GM12878 (cell line): ENCODE results near the gene TRAPPC2. TPM values are rescaled to one million over a fixed set of nuclear protein-coding genes. Genes with fewer than 3 reads are reported as not detected.
A peak's percentile ranks its signal among the peaks of the same experiment; 100 is the strongest.

Experiments
- ATAC-seq: fragments of 200-7000 bp; cut with Tn5 transposase; 3 replicates; pipeline ENCODE4 v1.9.1; 2020; ENCODE audit warnings: mild to moderate bottlenecking, moderate library complexity
- BruUV-seq: library from RNA; stranded (reverse); fragments of 400-500 nt; replicated peaks from 2 replicates; lab custom pipeline; 2021; lab: Mats Ljungman, UMichigan
- CTCF ChIA-PET: fragments of 300-600 bp; sonication (Branson Sonifier 250); formaldehyde crosslinking; extraction: SDS; loops from one replicate; lab custom pipeline; 2021; ENCODE audit warnings: inconsistent platforms; lab: Yijun Ruan, JAX
- POLR2A ChIA-PET: fragments of 350-600 bp; formaldehyde crosslinking; extraction: SDS; loops from one replicate; lab custom pipeline; 2021; ENCODE audit warnings: inconsistent platforms; lab: Charles Lee
- RAD21 ChIA-PET: fragments of 300-600 bp; sonication (Branson Sonifier 250); formaldehyde crosslinking; loops from one replicate; lab custom pipeline; 2023; ENCODE audit warnings: antibody characterized with exemption; ENCODE audit not compliant: unreplicated experiment; lab: Charles Lee
- SMC1A ChIA-PET: fragments of 300-600 bp; sonication (Branson Sonifier 250); formaldehyde crosslinking; loops from one replicate; lab custom pipeline; 2023; ENCODE audit not compliant: unreplicated experiment, uncharacterized antibody; lab: Charles Lee
- DNase-seq: peaks from one replicate; pipeline ENCODE4 v3.0.0-alpha.2; 2011; ENCODE audit warnings: low read depth, low spot score
- FAIRE-seq: peaks from 3 replicates; lab custom pipeline; 2011; peaks lifted over from hg19 to GRCh38; lab: Jason Lieb, UNC
- H2AFZ ChIP-seq: 2 replicates; pipeline ENCODE4 v1.6.0; 2011; ENCODE audit warnings: low read depth, low read length, control low read depth; ENCODE audit not compliant: control insufficient read depth
- H3K27ac ChIP-seq: 2 replicates; pipeline ENCODE4 v1.5.1; 2011; ENCODE audit warnings: control low read depth; ENCODE audit not compliant: control insufficient read depth, insufficient read depth
- H3K27me3 ChIP-seq, 2 experiments: replicated peaks in 1 of 2; 2 replicates each; pipeline versions ENCODE4 v1.6.0 to v1.6.1; 2011; ENCODE audit warnings: low read length in 1 of 2; ENCODE audit not compliant: control insufficient read depth in 2 of 2, insufficient read depth in 2 of 2
- H3K36me3 ChIP-seq, 2 experiments: 2 replicates each; pipeline ENCODE4 v1.5.1; 2011; ENCODE audit warnings: low read length in 1 of 2; ENCODE audit not compliant: control insufficient read depth in 2 of 2, insufficient read depth in 2 of 2
- H3K4me1 ChIP-seq: 2 replicates; pipeline ENCODE4 v1.6.1; 2011; ENCODE audit warnings: mild to moderate bottlenecking, low read length, moderate library complexity, mixed read lengths; ENCODE audit not compliant: control insufficient read depth, insufficient read depth
- H3K4me2 ChIP-seq: 2 replicates; pipeline ENCODE4 v1.6.0; 2011; ENCODE audit warnings: control low read depth; ENCODE audit not compliant: control insufficient read depth, insufficient read depth
- H3K4me3 ChIP-seq: fragments of 200-600 bp; sonication (generic); 2 replicates; pipeline ENCODE4 v1.5.1; 2016
- H3K79me2 ChIP-seq: 2 replicates; pipeline ENCODE4 v1.6.0; 2011; ENCODE audit warnings: low read length; ENCODE audit not compliant: control insufficient read depth, insufficient read depth
- H3K9ac ChIP-seq: 2 replicates; pipeline ENCODE4 v1.8.0; 2011; ENCODE audit warnings: low read length, control low read depth, mixed read lengths; ENCODE audit not compliant: control insufficient read depth, insufficient read depth
- H3K9me3 ChIP-seq: replicated peaks from 3 replicates; pipeline ENCODE4 v1.5.1; 2011; ENCODE audit warnings: mild to moderate bottlenecking, low read length; ENCODE audit not compliant: control insufficient read depth, insufficient read depth
- H4K20me1 ChIP-seq: 2 replicates; pipeline ENCODE4 v1.6.0; 2011; ENCODE audit not compliant: control insufficient read depth, insufficient read depth
- ATF7 ChIP-seq: fragments of 450-650 bp; IDR thresholded peaks from 2 replicates; pipeline ENCODE4 v1.6.1; 2016; ENCODE audit warnings: low read depth, mild to moderate bottlenecking
- CREM ChIP-seq: IDR thresholded peaks from 2 replicates; pipeline ENCODE4 v1.6.1; 2014; ENCODE audit warnings: antibody characterized with exemption, low read depth
- HCFC1 ChIP-seq: fragments of 150-350 bp; IDR thresholded peaks from 2 replicates; pipeline ENCODE4 v1.6.1; 2014; ENCODE audit warnings: low read length
- IKZF2 ChIP-seq, 2 experiments: fragments of 450-650 bp; IDR thresholded peaks; 2 replicates each; pipeline ENCODE4 v1.6.1; 2017; ENCODE audit warnings: mild to moderate bottlenecking in 2 of 2, moderate library complexity in 2 of 2
- KDM1A ChIP-seq: fragments of 200-600 bp; sonication (generic); IDR thresholded peaks from 2 replicates; pipeline ENCODE4 v1.6.1; 2016; ENCODE audit warnings: borderline replicate concordance
- MEF2B ChIP-seq: fragments of 450-650 bp; IDR thresholded peaks from 2 replicates; pipeline ENCODE4 v1.6.1; 2018; ENCODE audit warnings: mild to moderate bottlenecking, moderate library complexity; ENCODE audit not compliant: partially characterized antibody, poor library complexity, severe bottlenecking
- NR2F1 ChIP-seq: fragments of 450-650 bp; conservative IDR thresholded peaks from 2 replicates; pipeline ENCODE4 v1.6.1; 2017; ENCODE audit warnings: mild to moderate bottlenecking
- RELB ChIP-seq: fragments of 450-650 bp; IDR thresholded peaks from 2 replicates; pipeline ENCODE4 v1.6.1; 2017; ENCODE audit warnings: low read depth, mild to moderate bottlenecking, moderate library complexity
- WGBS: methylation state at CpG from one replicate; pipeline ENCODE4 v1.1.6; 2016; ENCODE audit warnings: low lambda C conversion rate; ENCODE audit not compliant: insufficient replicate concordance, insufficient coverage; ENCODE audit errors: missing lambda C conversion rate; 5-methylcytosine and 5-hydroxymethylcytosine counted together
- in situ Hi-C: fragments of 300-500 bp; cut with MboI; formaldehyde crosslinking; loops from 9 replicates; pipeline ENCODE4 v1.14.3; 2018; ENCODE audit warnings: mixed read lengths
- intact Hi-C: fragments of 100-400 bp; cut with micrococcal nuclease; formaldehyde crosslinking; loops from one replicate; pipeline ENCODE4 v1.14.2; 2022; ENCODE audit not compliant: unreplicated experiment
- polyA plus RNA-seq, 11 experiments: library from polyadenylated mRNA; depleted of rRNA in 4 of 11; unstranded in 6 of 11; stranded (reverse) in 5 of 11; fragments of >200 nt; fragmentation: Nextera tagmentation in 4 of 11; fragmentation: Illumina TruSeq in 1 of 11; extraction: Ambion mirVana in 4 of 11; extraction: Trizol in 1 of 11; gene quantifications; 1 replicate in 1 of 11; 2 replicates in 10 of 11; pipeline versions ENCODE4 v1.2.1 to v1.2.3, GENCODE V29; 2011 to 2016; ENCODE audit warnings: inconsistent platforms in 2 of 11, missing spikeins in 2 of 11, low read depth in 1 of 11
- total RNA-seq, 4 experiments: library from RNA; depleted of rRNA in 3 of 4; stranded (reverse); fragments of >200 nt in 3 of 4; fragmentation: Illumina TruSeq in 1 of 4; extraction: Trizol in 1 of 4; gene quantifications; 2 replicates each; pipeline versions ENCODE4 v1.2.1 to v1.2.3, GENCODE V29; 2013 to 2021
- TF ChIP-seq, protein P1 (sequence below): fragments of 450-650 bp; formaldehyde crosslinking; IDR thresholded peaks from 2 replicates; pipeline ENCODE4 v1.4.0; 2020; ENCODE audit warnings: mild to moderate bottlenecking, moderate library complexity

Gene TRAPPC2
- total and polyA plus RNA-seq, 10 of the 15 experiments (the other 5 are each of a cell fraction or from before 2014, with no cell fraction given) = 12.4 to 28.4 (median 21.3) TPM

DNA sequence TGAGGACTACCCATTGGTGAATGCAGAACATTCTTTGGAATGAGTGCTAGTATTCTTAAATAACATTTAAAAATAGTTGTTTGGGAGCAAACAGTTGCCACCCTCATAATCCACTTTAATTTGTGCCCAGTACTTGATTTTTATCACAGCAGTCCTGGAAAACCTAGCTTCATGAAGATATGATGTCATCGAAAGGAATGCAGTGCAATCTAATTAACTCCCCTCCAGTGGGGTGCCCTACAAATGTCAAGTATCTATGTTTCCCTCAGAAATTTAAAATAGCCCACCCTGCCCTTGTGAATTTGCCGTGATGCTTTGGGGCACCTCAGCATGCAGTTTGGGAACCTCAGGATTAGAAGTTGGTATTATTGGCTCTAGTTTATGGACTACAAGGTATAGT, 40.1 kb downstream of the TRAPPC2 start:
- Histone ChIP-seq H3K27me3 (no peaks in the 10 kb centered on the region), H3K9me3 (no peaks in the 10 kb centered on the region; the same call in 2 of the 3 replicates), H3K27ac (peak overlapping the region; percentile 69), H2AFZ (no peak overlapping the region), H3K4me2 (peak overlapping the region; percentile 78), H3K36me3 (no peaks in the 10 kb centered on the region; a peak in 1 of 4 replicates), H3K9ac (peak overlapping the region; percentile 67), H3K79me2 (peaks cover 95% of the 10 kb centered on the region), H3K4me1 (peaks cover 31% of the 10 kb centered on the region), H4K20me1 (0 out of 2 replicates have a peak, but pooled peaks cover 2% of the 10 kb centered on the region), H3K4me3 (peak overlapping the region; percentile 66; the same call in 1 of the 2 replicates)
- peak; percentile 30 for TF ChIP-seq MEF2B
- peak; percentile 75 for TF ChIP-seq ATF7
- no peak for TF ChIP-seq HCFC1
- RAD21 ChIA-PET = interaction anchor here (0.8 to 11.4 kb wide), 12 partner anchors 9 to 607 kb away, joined by 3 to 201 read pairs (median 4); partner anchors contain the start of genes GEMIN8, OFD1, TCEANC and TRAPPC2
- CTCF ChIA-PET = interaction anchor here (1.4 to 10.2 kb wide), 7 partner anchors 9 to 748 kb away, joined by 4 to 89 read pairs (median 10); partner anchors contain the start of genes OFD1 and TRAPPC2
- FAIRE-seq = no peak
- in situ Hi-C loops (no loop called here), intact Hi-C loops (loop anchor here (10.0 kb wide), 1 partner anchor 740 kb away; no protein-coding TSS in a partner anchor)
- WGBS = 27% methylated on average over 2 of the region's 2 CpGs
- DNase-seq = no peak
- no peak for ATAC-seq
- POLR2A ChIA-PET = interaction anchor here (2.0 to 10.2 kb wide), 3 partner anchors 41 to 57 kb away, joined by 9 to 130 read pairs (median 36); partner anchors contain the start of genes OFD1 and TRAPPC2
- SMC1A ChIA-PET = interaction anchor here (0.6 to 13.8 kb wide), 9 partner anchors 7 to 645 kb away, joined by 3 to 198 read pairs (median 72); partner anchors contain the start of genes OFD1, RAB9A and TRAPPC2
- BruUV-seq = no TSS peak

GRCh38 chrX:13693341-13693961, 41.0 kb downstream of the TRAPPC2 start:
- WGBS = 20% methylated on average over 7 of the region's 7 CpGs
- Histone ChIP-seq H3K9ac (peak overlapping the region; percentile 67), H3K79me2 (peaks cover 95% of the 10 kb centered on the region), H3K27me3 (no peaks in the 10 kb centered on the region), H3K36me3 (no peaks in the 10 kb centered on the region; a peak in 1 of 4 replicates), H3K9me3 (no peaks in the 10 kb centered on the region; the same call in 2 of the 3 replicates), H3K27ac (peak overlapping the region; percentile 69), H3K4me3 (peak overlapping the region; percentile 66), H4K20me1 (0 out of 2 replicates have a peak, but pooled peaks cover 2% of the 10 kb centered on the region), H2AFZ (no peak overlapping the region), H3K4me1 (peaks cover 27% of the 10 kb centered on the region), H3K4me2 (peak overlapping the region; percentile 78)
- in situ Hi-C loops (no loop called here), intact Hi-C loops (loop anchor here (1.0 to 10.0 kb wide), 2 partner anchors 35 to 739 kb away; no protein-coding TSS in a partner anchor)
- FAIRE-seq = peak; percentile 23
- ATAC-seq = peak; percentile 14
- ChIA-PET POLR2A (interaction anchor here (0.8 to 10.2 kb wide), 6 partner anchors 23 to 62 kb away, joined by 3 to 130 read pairs (median 7); partner anchors contain the start of genes OFD1 and TRAPPC2), RAD21 (interaction anchor here (0.7 to 11.4 kb wide), 12 partner anchors 8 to 606 kb away, joined by 3 to 201 read pairs (median 6); partner anchors contain the start of genes GEMIN8, OFD1, TCEANC and TRAPPC2), CTCF (interaction anchor here (1.3 to 10.2 kb wide), 8 partner anchors 8 to 747 kb away, joined by 3 to 89 read pairs (median 6); partner anchors contain the start of genes OFD1 and TRAPPC2), SMC1A (interaction anchor here (0.6 to 13.8 kb wide), 10 partner anchors 8 to 65 kb away, joined by 3 to 198 read pairs (median 6); partner anchors contain the start of genes OFD1 and TRAPPC2)
- no TSS peak for BruUV-seq
- no peak for DNase-seq
- TF ChIP-seq RELB (peak; percentile 14; the same call in 1 of the 2 replicates), IKZF2 (IDR thresholded peaks at IDR 0.05) (peak; percentile 73 to 80), NR2F1 (no peak), CREM (no peak), KDM1A (no peak)
- TF ChIP-seq, protein P1, sequence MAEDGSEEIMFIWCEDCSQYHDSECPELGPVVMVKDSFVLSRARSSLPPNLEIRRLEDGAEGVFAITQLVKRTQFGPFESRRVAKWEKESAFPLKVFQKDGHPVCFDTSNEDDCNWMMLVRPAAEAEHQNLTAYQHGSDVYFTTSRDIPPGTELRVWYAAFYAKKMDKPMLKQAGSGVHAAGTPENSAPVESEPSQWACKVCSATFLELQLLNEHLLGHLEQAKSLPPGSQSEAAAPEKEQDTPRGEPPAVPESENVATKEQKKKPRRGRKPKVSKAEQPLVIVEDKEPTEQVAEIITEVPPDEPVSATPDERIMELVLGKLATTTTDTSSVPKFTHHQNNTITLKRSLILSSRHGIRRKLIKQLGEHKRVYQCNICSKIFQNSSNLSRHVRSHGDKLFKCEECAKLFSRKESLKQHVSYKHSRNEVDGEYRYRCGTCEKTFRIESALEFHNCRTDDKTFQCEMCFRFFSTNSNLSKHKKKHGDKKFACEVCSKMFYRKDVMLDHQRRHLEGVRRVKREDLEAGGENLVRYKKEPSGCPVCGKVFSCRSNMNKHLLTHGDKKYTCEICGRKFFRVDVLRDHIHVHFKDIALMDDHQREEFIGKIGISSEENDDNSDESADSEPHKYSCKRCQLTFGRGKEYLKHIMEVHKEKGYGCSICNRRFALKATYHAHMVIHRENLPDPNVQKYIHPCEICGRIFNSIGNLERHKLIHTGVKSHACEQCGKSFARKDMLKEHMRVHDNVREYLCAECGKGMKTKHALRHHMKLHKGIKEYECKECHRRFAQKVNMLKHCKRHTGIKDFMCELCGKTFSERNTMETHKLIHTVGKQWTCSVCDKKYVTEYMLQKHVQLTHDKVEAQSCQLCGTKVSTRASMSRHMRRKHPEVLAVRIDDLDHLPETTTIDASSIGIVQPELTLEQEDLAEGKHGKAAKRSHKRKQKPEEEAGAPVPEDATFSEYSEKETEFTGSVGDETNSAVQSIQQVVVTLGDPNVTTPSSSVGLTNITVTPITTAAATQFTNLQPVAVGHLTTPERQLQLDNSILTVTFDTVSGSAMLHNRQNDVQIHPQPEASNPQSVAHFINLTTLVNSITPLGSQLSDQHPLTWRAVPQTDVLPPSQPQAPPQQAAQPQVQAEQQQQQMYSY (CRISPR knock-in tag) = no peak
